HEK293T (cell line): ENCODE results near the gene GPR65.

Source experiments
- CTCF ChIA-PET: fragments of 350-600 bp; formaldehyde crosslinking; extraction: SDS; loops from one replicate; lab custom pipeline; 2021; ENCODE audit warnings: antibody characterized with exemption, inconsistent platforms; lab: Yijun Ruan, JAX
- POLR2A ChIA-PET: fragments of 350-600 bp; formaldehyde crosslinking; extraction: SDS; loops from one replicate; lab custom pipeline; 2020; ENCODE audit warnings: antibody characterized with exemption, inconsistent platforms; lab: Yijun Ruan, JAX
- DNase-seq: peaks from one replicate; pipeline ENCODE4 v3.0.0; 2012; ENCODE audit warnings: mixed read lengths; ENCODE audit errors: extremely low spot score
- ARNT ChIP-seq: fragments of 450-650 bp; IDR thresholded peaks from 2 replicates; pipeline ENCODE4 v1.6.1; 2017; ENCODE audit warnings: mild to moderate bottlenecking
- BHLHE40 ChIP-seq: fragments of 450-650 bp; IDR thresholded peaks from 2 replicates; pipeline ENCODE4 v1.6.1; 2016; ENCODE audit warnings: mild to moderate bottlenecking, moderate library complexity, borderline replicate concordance
- CTBP1 ChIP-seq: fragments of 450-650 bp; IDR thresholded peaks from 2 replicates; pipeline ENCODE4 v1.6.1; 2016; ENCODE audit warnings: borderline replicate concordance
- ELF4 ChIP-seq: fragments of 450-650 bp; IDR thresholded peaks from 2 replicates; pipeline ENCODE4 v1.6.1; 2017; ENCODE audit warnings: antibody characterized with exemption
- FOXA1 ChIP-seq: fragments of 450-650 bp; IDR thresholded peaks from 2 replicates; pipeline ENCODE4 v1.6.1; 2016; ENCODE audit warnings: mild to moderate bottlenecking
- FOXK2 ChIP-seq: fragments of 450-650 bp; IDR thresholded peaks from 2 replicates; pipeline ENCODE4 v1.6.1; 2016; ENCODE audit warnings: mild to moderate bottlenecking
- FOXM1 ChIP-seq: fragments of 450-650 bp; IDR thresholded peaks from 2 replicates; pipeline ENCODE4 v1.6.1; 2017; ENCODE audit warnings: mild to moderate bottlenecking, borderline replicate concordance
- HDGF ChIP-seq: fragments of 450-650 bp; IDR thresholded peaks from 2 replicates; pipeline ENCODE4 v1.6.1; 2017; ENCODE audit warnings: antibody characterized with exemption, borderline replicate concordance
- L3MBTL2 ChIP-seq: fragments of 450-650 bp; conservative IDR thresholded peaks from 2 replicates; pipeline ENCODE4 v1.6.1; 2016; ENCODE audit warnings: mild to moderate bottlenecking
- LEF1 ChIP-seq: fragments of 450-650 bp; IDR thresholded peaks from 2 replicates; pipeline ENCODE4 v1.6.1; 2017; ENCODE audit warnings: mild to moderate bottlenecking, borderline replicate concordance
- NFRKB ChIP-seq: fragments of 450-650 bp; IDR thresholded peaks from 2 replicates; pipeline ENCODE4 v1.6.1; 2016; ENCODE audit warnings: mild to moderate bottlenecking, moderate library complexity
- PKNOX1 ChIP-seq: fragments of 450-650 bp; IDR thresholded peaks from 2 replicates; pipeline ENCODE4 v1.6.1; 2016
- SP1 ChIP-seq: fragments of 450-650 bp; IDR thresholded peaks from 2 replicates; pipeline ENCODE4 v1.6.1; 2017
- SUZ12 ChIP-seq: fragments of 450-650 bp; IDR thresholded peaks from 2 replicates; pipeline ENCODE4 v1.6.1; 2016; ENCODE audit warnings: mild to moderate bottlenecking
- TARDBP ChIP-seq: fragments of 450-650 bp; IDR thresholded peaks from 2 replicates; pipeline ENCODE4 v1.6.1; 2016
- ZNF384 ChIP-seq: fragments of 450-650 bp; IDR thresholded peaks from 2 replicates; pipeline ENCODE4 v1.6.1; 2016

Gene GPR65

GRCh38 chr14:87971010-87971409 lies 33.9 kb upstream of the GPR65 start:
- DNase-seq, result no peak
- POLR2A ChIA-PET, result no interaction called here
- CTCF ChIA-PET, result no interaction called here

GRCh38 chr14:87975636-87976035 lies 29.3 kb upstream of the GPR65 start:
- DNase-seq, result no peak
- ChIA-PET CTCF (no interaction called here), POLR2A (no interaction called here)
- no peak for TF ChIP-seq ARNT
- TF ChIP-seq PKNOX1, result no peak
- TF ChIP-seq FOXM1, result no peak
- no peak for TF ChIP-seq HDGF
- TF ChIP-seq NFRKB, result no peak
- TF ChIP-seq TARDBP, result no peak
- TF ChIP-seq BHLHE40, result no peak
- no peak for TF ChIP-seq SP1
- no peak for TF ChIP-seq ZNF384

More at GRCh38 chr14:87971010-87971409, 33.9 kb upstream of the GPR65 start:
- TF ChIP-seq PKNOX1 (no peak), SP1 (no peak), FOXA1 (no peak), LEF1 (no peak), ARNT (no peak)

- TF ChIP-seq NFRKB (no peak), PKNOX1 (no peak), BHLHE40 (no peak), FOXM1 (no peak), FOXA1 (no peak), TARDBP (no peak), SP1 (no peak), FOXK2 (no peak), CTBP1 (no peak), SUZ12 (no peak), LEF1 (no peak), L3MBTL2 (no peak), HDGF (no peak), ELF4 (no peak), ARNT (no peak), ZNF384 (no peak)
- POLR2A ChIA-PET, result no interaction called here
- CTCF ChIA-PET, result no interaction called here
- DNase-seq, result no peak
These were observed 25.2 kb upstream of the GPR65 start for GRCh38 chr14:87979689-87980088.

- no peak for DNase-seq
- TF ChIP-seq PKNOX1 (no peak), TARDBP (no peak), L3MBTL2 (no peak), BHLHE40 (no peak), HDGF (no peak), FOXM1 (no peak), ARNT (no peak)
- POLR2A ChIA-PET, result no interaction called here
- CTCF ChIA-PET, result no interaction called here
These were observed 15.5 kb upstream of the GPR65 start for GRCh38 chr14:87989221-87989955.

GRCh38 chr14:87989956-87990299 lies 15.0 kb upstream of the GPR65 start:
- CTCF ChIA-PET, result no interaction called here
- POLR2A ChIA-PET, result no interaction called here
- no peak for DNase-seq
- TF ChIP-seq ZNF384 (no peak), SP1 (no peak), TARDBP (no peak), ARNT (no peak), L3MBTL2 (no peak), FOXA1 (no peak), BHLHE40 (no peak), FOXM1 (no peak), NFRKB (no peak), CTBP1 (no peak), PKNOX1 (no peak), LEF1 (no peak), HDGF (no peak), FOXK2 (no peak)

GRCh38 chr14:87990682-87991081 lies 14.3 kb upstream of the GPR65 start:
- TF ChIP-seq ELF4 (no peak), FOXM1 (no peak), TARDBP (no peak), SUZ12 (no peak), NFRKB (no peak), ARNT (no peak), SP1 (no peak), HDGF (no peak), L3MBTL2 (no peak), LEF1 (no peak), ZNF384 (no peak), BHLHE40 (no peak), CTBP1 (no peak), FOXA1 (no peak), FOXK2 (no peak), PKNOX1 (no peak)
- POLR2A ChIA-PET, result no interaction called here
- CTCF ChIA-PET, result no interaction called here
- DNase-seq, result no peak
